Mesendoderm (in vitro differentiated cells): ENCODE measurements around the gene PHF20.
A peak's percentile ranks its signal among the peaks of the same experiment; 100 is the strongest.

ENCODE experiments used
- DNase-seq: peaks from one replicate; pipeline ENCODE4 v3.0.0; 2013
- H2AK5ac ChIP-seq: 2 replicates; pipeline ENCODE4 v1.6.1; 2013; ENCODE audit warnings: low read length, inconsistent platforms
- H2BK120ac ChIP-seq: 2 replicates; pipeline ENCODE4 v1.6.1; 2013; ENCODE audit warnings: low read depth, mild to moderate bottlenecking, low read length, moderate library complexity, mixed read lengths
- H2BK15ac ChIP-seq: replicated peaks from 2 replicates; pipeline ENCODE4 v1.6.1; 2013; ENCODE audit warnings: low read depth, mild to moderate bottlenecking, moderate library complexity
- H2BK5ac ChIP-seq: 2 replicates; pipeline ENCODE4 v1.6.1; 2013; ENCODE audit warnings: low read length, inconsistent platforms
- H3K18ac ChIP-seq: 2 replicates; pipeline ENCODE4 v1.6.1; 2013; ENCODE audit warnings: mild to moderate bottlenecking, low read length, mixed read lengths
- H3K23ac ChIP-seq: one replicate; pipeline ENCODE4 v1.6.1; 2013; ENCODE audit warnings: low read length
- H3K27ac ChIP-seq: 2 replicates; pipeline ENCODE4 v1.5.1; 2013; ENCODE audit warnings: low read depth, mild to moderate bottlenecking, inconsistent platforms, low read length, moderate library complexity
- H3K27me3 ChIP-seq: 2 replicates; pipeline ENCODE4 v1.6.1; 2013; ENCODE audit warnings: low read length, control low read depth, mild to moderate bottlenecking, inconsistent platforms; ENCODE audit not compliant: insufficient read depth, poor library complexity
- H3K36me3 ChIP-seq: 2 replicates; pipeline ENCODE4 v1.6.1; 2013; ENCODE audit warnings: low read length, inconsistent platforms; ENCODE audit not compliant: control insufficient read depth, insufficient read depth
- H3K4ac ChIP-seq: one replicate; pipeline ENCODE4 v1.6.1; 2013; ENCODE audit warnings: low read depth, mild to moderate bottlenecking, low read length, moderate library complexity
- H3K4me1 ChIP-seq: 2 replicates; pipeline ENCODE4 v1.6.1; 2013; ENCODE audit warnings: low read depth, low read length, inconsistent platforms; ENCODE audit not compliant: control insufficient read depth
- H3K4me2 ChIP-seq: 2 replicates; pipeline ENCODE4 v1.6.1; 2013; ENCODE audit warnings: low read length
- H3K4me3 ChIP-seq: 2 replicates; pipeline ENCODE4 v1.5.1; 2013; ENCODE audit warnings: mild to moderate bottlenecking, low read length
- H3K56ac ChIP-seq: one replicate; pipeline ENCODE4 v1.6.1; 2013; ENCODE audit warnings: low read length
- H3K79me1 ChIP-seq: 2 replicates; pipeline ENCODE4 v1.6.1; 2013; ENCODE audit warnings: low read length, inconsistent platforms
- H3K79me2 ChIP-seq: 2 replicates; pipeline ENCODE4 v1.6.1; 2013; ENCODE audit warnings: mild to moderate bottlenecking, low read length; ENCODE audit not compliant: control insufficient read depth, insufficient read depth
- H3K9ac ChIP-seq: 2 replicates; pipeline ENCODE4 v1.6.1; 2013; ENCODE audit warnings: low read length, inconsistent platforms
- H4K5ac ChIP-seq: one replicate; pipeline ENCODE4 v1.6.1; 2013; ENCODE audit warnings: low read length
- H4K8ac ChIP-seq: one replicate; pipeline ENCODE4 v1.6.1; 2013; ENCODE audit warnings: low read depth, mild to moderate bottlenecking, control low read depth, low read length, moderate library complexity
- WGBS: extraction: QIAGEN DNeasy Blood & Tissue Kit; methylation state at CpG from one replicate; pipeline ENCODE4 v1.1.7; 2013; ENCODE audit warnings: low lambda C conversion rate, missing lambda C conversion rate; ENCODE audit not compliant: insufficient coverage; ENCODE audit errors: extremely low coverage; 5-methylcytosine and 5-hydroxymethylcytosine counted together

The PHF20 gene

DNA sequence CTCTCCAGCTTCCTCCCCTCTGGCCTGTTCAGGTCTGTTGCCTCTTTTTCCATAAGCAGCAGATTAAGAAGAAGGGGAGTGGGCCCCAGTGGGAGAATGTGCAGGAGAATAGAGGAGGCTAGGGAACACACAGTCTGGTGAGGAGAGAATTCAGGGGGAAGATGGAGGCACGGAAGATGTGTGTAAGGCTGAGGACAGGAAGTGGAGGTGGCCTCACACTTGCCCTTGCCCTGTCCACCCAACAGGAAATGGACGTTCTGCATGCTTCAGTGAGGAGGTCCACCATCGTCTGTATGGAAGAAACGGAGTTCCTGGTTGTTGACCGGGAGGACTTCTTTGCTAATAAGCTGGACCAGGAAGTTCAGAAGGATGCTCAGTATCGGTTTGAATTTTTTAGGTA is 212.6 kb downstream of the PHF20 start:
- Histone ChIP-seq H3K9ac (no peak overlapping the region), H3K27ac (no peak overlapping the region), H3K79me2 (no peaks in the 10 kb centered on the region), H3K79me1 (no peaks in the 10 kb centered on the region), H3K4me1 (no peaks in the 10 kb centered on the region), H2BK15ac (no peak overlapping the region), H2BK5ac (no peak overlapping the region), H3K4ac (no peak overlapping the region), H3K36me3 (no peaks in the 10 kb centered on the region), H2AK5ac (no peak overlapping the region), H3K27me3 (no peaks in the 10 kb centered on the region), H4K5ac (no peak overlapping the region), H4K8ac (no peak overlapping the region), H3K4me2 (no peak overlapping the region), H3K4me3 (no peak overlapping the region), H2BK120ac (no peak overlapping the region), H3K23ac (no peak overlapping the region), H3K56ac (no peak overlapping the region), H3K18ac (no peak overlapping the region)
- DNase-seq, result no peak
- WGBS, result no CpG with 5 or more reads among the region's 6 CpGs

DNA sequence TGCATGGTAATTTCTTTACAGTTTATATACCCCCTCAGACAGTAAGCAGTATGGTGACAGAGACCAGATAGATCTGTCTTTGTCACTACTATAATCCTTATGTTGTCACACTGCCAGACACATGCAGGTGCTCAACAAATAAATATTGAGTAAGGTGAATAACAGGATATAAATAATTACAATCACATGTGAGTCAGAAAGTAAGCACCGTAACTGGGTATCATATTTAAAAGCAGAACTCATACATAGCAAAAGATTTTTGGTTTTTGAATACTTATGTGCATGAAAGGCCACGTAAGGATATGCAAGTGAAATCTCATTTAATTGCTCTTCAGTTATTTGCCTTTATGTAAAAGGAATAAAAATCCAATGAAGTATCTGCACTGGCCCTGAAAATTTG is 214.0 kb downstream of the PHF20 start:
- Histone ChIP-seq H3K4ac (no peak overlapping the region), H3K79me2 (no peaks in the 10 kb centered on the region)

DNA sequence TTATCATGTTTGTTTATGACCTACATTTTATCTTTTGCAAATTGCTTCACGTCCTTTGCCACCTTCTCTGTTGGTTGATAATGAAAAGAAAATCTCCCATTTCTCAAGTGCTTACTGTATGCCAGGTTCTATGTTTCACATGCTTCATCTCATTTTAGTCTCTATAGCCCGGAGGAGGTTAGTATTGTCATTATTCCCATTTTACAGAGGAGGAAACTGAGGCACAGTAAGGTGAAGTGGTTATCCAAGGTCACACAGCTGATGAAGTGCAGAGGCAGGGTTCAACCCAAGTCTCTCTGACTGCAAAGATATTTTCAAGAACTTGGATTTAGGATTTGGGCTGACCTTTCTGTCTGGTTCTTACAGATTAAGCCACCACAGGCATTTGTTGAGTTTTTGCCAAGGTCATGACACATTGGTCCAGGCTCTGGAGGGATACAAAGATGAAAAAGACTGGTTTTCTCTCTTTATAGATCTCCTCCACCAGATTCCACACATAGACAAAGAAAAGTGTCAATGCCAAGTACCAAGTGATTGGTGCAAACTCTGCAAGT is 217.2 kb downstream of the PHF20 start:
- H3K79me1 ChIP-seq, result no peaks in the 10 kb centered on the region
- H4K8ac ChIP-seq, result no peak overlapping the region
- H3K4me1 ChIP-seq, result no peaks in the 10 kb centered on the region
- no peaks in the 10 kb centered on the region for H3K79me2 ChIP-seq
- H3K27me3 ChIP-seq, result no peaks in the 10 kb centered on the region
- H2BK15ac ChIP-seq, result no peak overlapping the region
- no peak overlapping the region for H2BK120ac ChIP-seq
- no peak overlapping the region for H3K4me3 ChIP-seq
- H3K9ac ChIP-seq, result no peak overlapping the region
- H3K4ac ChIP-seq, result no peak overlapping the region
- H2AK5ac ChIP-seq, result no peak overlapping the region
- H2BK5ac ChIP-seq, result no peak overlapping the region
- WGBS, result no CpG with 5 or more reads among the region's 2 CpGs
- H3K18ac ChIP-seq, result no peak overlapping the region
- H4K5ac ChIP-seq, result no peak overlapping the region
- no peak overlapping the region for H3K23ac ChIP-seq
- no peak overlapping the region for H3K27ac ChIP-seq
- H3K4me2 ChIP-seq, result no peak overlapping the region
- H3K56ac ChIP-seq, result no peak overlapping the region
- DNase-seq, result no peak
- no peaks in the 10 kb centered on the region for H3K36me3 ChIP-seq

More for the DNA sequence above, 214.0 kb downstream of the PHF20 start:
- no peak overlapping the region for H2BK120ac ChIP-seq
- H2BK5ac ChIP-seq, result no peak overlapping the region
- H3K27me3 ChIP-seq, result no peaks in the 10 kb centered on the region
- H3K9ac ChIP-seq, result no peak overlapping the region
- no peaks in the 10 kb centered on the region for H3K36me3 ChIP-seq
- no peak overlapping the region for H3K23ac ChIP-seq
- no peak overlapping the region for H4K5ac ChIP-seq
- H3K79me1 ChIP-seq, result no peaks in the 10 kb centered on the region
- H3K4me2 ChIP-seq, result no peak overlapping the region
- no peak overlapping the region for H2BK15ac ChIP-seq
- H2AK5ac ChIP-seq, result no peak overlapping the region
- no peak for DNase-seq
- no peak overlapping the region for H3K27ac ChIP-seq
- no peak overlapping the region for H3K18ac ChIP-seq
- H4K8ac ChIP-seq, result no peak overlapping the region
- no peaks in the 10 kb centered on the region for H3K4me1 ChIP-seq
- H3K56ac ChIP-seq, result no peak overlapping the region
- WGBS, result no CpG with 5 or more reads among the region's 2 CpGs
- no peak overlapping the region for H3K4me3 ChIP-seq

DNA sequence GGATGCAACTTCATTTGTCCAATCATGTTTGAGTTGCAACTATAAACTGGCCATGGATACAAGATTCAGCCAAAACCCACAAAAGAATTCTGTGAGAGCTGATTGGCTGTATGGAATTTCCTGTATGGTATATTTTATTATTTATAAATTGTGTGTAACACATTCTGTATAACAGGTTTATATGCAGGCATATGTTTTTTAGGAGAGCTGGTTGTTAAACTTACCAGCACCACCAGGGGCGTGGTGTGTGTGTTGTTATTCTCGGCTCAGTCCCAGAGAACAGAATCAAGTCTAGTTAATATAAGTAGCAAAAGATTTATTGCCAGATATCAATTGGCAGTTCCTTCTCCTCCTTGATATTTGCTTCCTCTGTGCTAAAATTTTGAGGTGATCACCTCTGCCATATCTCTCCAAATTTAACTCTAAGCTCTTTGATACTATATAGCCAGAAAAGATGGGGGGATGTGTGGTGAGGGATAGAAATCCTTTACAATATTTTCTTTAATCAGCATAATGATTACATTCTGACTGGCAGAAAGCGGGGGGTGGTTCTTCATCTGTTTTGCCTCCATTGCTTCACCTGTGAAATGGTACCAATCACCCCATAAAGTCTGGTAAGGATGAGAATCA is 219.4 kb downstream of the PHF20 start:
- no peak overlapping the region for H2BK120ac ChIP-seq

DNA sequence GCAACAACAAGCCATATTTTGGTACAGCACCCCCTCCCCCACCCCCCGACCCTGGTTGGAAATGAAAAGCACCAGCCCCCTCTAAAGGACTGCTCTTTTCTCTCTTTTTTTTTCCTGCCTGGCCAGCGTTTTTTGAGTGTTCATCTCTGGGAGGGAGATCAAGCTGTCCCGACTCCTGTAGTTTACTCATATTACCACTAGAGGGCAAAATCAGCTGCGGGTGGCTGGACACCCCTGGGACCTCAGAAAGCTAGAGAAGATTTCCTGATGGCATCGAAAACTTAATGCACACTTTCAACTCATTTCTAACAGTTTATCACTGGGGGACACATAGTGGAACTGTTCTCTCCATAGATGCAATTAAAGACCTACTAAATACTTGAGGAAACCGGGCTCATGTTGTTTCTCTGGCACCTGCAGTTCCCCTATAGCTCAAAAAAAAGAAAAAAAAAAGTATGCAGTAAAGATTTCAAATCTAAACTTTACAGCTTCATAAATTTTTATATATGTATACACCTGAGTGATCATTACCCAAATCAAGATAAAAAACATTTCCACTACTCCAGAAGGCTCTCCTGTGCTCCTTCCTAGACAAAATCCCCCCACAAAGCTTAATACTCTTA is 221.0 kb downstream of the PHF20 start:
- Histone ChIP-seq H2BK15ac (no peak overlapping the region), H4K8ac (no peak overlapping the region), H3K4me1 (no peaks in the 10 kb centered on the region), H3K27ac (no peak overlapping the region), H3K27me3 (no peaks in the 10 kb centered on the region), H3K79me2 (no peaks in the 10 kb centered on the region), H4K5ac (no peak overlapping the region), H3K79me1 (no peaks in the 10 kb centered on the region), H3K36me3 (no peaks in the 10 kb centered on the region), H3K23ac (no peak overlapping the region), H3K4me3 (no peak overlapping the region), H2BK120ac (no peak overlapping the region), H3K56ac (no peak overlapping the region), H3K9ac (no peak overlapping the region), H3K18ac (no peak overlapping the region), H2BK5ac (no peak overlapping the region), H3K4ac (no peak overlapping the region), H3K4me2 (no peak overlapping the region), H2AK5ac (no peak overlapping the region)
- no CpG with 5 or more reads among the region's 6 CpGs for WGBS
- DNase-seq, result peak; percentile 78

More for the DNA sequence above, 219.4 kb downstream of the PHF20 start:
- WGBS, result no CpG with 5 or more reads among the region's 3 CpGs
- H3K4ac ChIP-seq, result no peak overlapping the region
- no peak overlapping the region for H3K56ac ChIP-seq
- no peaks in the 10 kb centered on the region for H3K27me3 ChIP-seq
- no peaks in the 10 kb centered on the region for H3K79me1 ChIP-seq
- no peak overlapping the region for H3K23ac ChIP-seq
- H3K9ac ChIP-seq, result no peak overlapping the region
- no peak overlapping the region for H2AK5ac ChIP-seq
- no peak overlapping the region for H4K5ac ChIP-seq
- no peaks in the 10 kb centered on the region for H3K4me1 ChIP-seq
- no peaks in the 10 kb centered on the region for H3K36me3 ChIP-seq
- H4K8ac ChIP-seq, result no peak overlapping the region
- H3K4me3 ChIP-seq, result no peak overlapping the region
- H3K27ac ChIP-seq, result no peak overlapping the region
- no peak overlapping the region for H3K18ac ChIP-seq
- H3K79me2 ChIP-seq, result no peaks in the 10 kb centered on the region
- DNase-seq, result no peak
- no peak overlapping the region for H2BK15ac ChIP-seq
- no peak overlapping the region for H2BK5ac ChIP-seq
- no peak overlapping the region for H3K4me2 ChIP-seq
